ACC112 (cell line): ENCODE measurements around the gene KDM4E.

Source experiments
- H2AFZ ChIP-seq: fragments of 200-600 bp; sonication (generic); one replicate; pipeline ENCODE4 v1.6.0; 2017; ENCODE audit warnings: antibody characterized with exemption, low read length; ENCODE audit not compliant: unreplicated experiment
- H3K27ac ChIP-seq: fragments of 200-600 bp; sonication (generic); 2 replicates; pipeline ENCODE4 v1.5.1; 2014; ENCODE audit warnings: low read depth, mild to moderate bottlenecking, antibody characterized with exemption, low read length, moderate library complexity
- H3K27me3 ChIP-seq: fragments of 200-600 bp; sonication (generic); 2 replicates; pipeline ENCODE4 v1.6.1; 2014; ENCODE audit warnings: mild to moderate bottlenecking, antibody characterized with exemption, low read length, moderate library complexity, mixed read lengths; ENCODE audit not compliant: insufficient read depth
- H3K36me3 ChIP-seq: fragments of 200-600 bp; sonication (generic); 2 replicates; pipeline ENCODE4 v1.6.1; 2016; ENCODE audit warnings: mild to moderate bottlenecking, antibody characterized with exemption, low read length, moderate library complexity, mixed read lengths; ENCODE audit not compliant: insufficient read depth
- H3K4me1 ChIP-seq: fragments of 200-600 bp; sonication (generic); one replicate; pipeline ENCODE4 v1.6.1; 2016; ENCODE audit warnings: low read length, mixed read lengths; ENCODE audit not compliant: insufficient read depth, unreplicated experiment, control insufficient read depth
- H3K4me3 ChIP-seq: fragments of 200-600 bp; sonication (generic); 2 replicates; pipeline ENCODE4 v1.5.1; 2014; ENCODE audit warnings: mild to moderate bottlenecking, low read depth, low read length
- H3K79me2 ChIP-seq: fragments of 200-600 bp; sonication (generic); one replicate; pipeline ENCODE4 v1.6.0; 2016; ENCODE audit warnings: low read length; ENCODE audit not compliant: control insufficient read depth, unreplicated experiment, insufficient read depth

The KDM4E gene

DNA sequence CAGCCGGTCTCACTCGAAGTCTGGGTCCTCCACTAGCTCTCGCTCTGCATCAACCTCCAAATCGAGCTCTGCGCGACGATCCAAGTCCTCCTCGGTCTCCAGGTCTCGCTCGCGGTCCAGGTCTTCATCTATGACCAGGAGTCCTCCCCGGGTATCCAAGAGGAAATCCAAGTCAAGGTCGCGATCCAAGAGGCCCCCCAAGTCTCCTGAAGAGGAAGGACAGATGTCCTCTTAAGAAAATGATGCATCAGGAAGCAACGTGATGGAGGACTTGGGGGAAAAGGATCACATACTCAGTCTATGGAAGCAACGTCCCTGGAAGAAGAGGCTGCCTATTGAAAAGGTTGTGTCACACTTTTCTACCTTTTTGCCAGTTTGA is 42.8 kb downstream of the KDM4E start:
- H3K27ac ChIP-seq, result peak overlapping the region; percentile 61
- no peaks in the 10 kb centered on the region for H3K27me3 ChIP-seq
- peaks cover 24% of the 10 kb centered on the region for H3K79me2 ChIP-seq
- peaks cover 10% of the 10 kb centered on the region for H3K4me1 ChIP-seq
- peak overlapping the region; percentile 89 for H3K4me3 ChIP-seq
- no peaks in the 10 kb centered on the region for H3K36me3 ChIP-seq
- H2AFZ ChIP-seq, result peak overlapping the region; percentile 66

DNA sequence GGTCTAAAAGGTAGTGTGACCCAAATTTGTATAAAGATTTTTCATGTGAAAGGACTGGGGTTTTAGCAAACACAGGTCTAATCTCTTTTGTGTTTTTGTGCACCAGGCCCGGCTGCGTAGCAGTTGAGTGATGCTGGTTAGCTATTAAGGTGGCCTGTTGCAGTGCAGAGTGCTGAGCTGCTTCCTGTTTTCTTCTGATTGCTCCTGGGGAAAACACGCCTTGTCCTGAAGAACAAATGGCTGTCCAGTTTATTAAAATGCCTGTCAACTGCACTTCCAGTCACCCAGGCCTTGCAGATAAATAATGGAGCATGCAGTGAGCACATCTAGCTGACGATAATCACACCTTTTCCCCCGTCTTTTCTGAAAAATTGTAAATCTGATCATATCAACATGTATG is 43.5 kb downstream of the KDM4E start:
- Histone ChIP-seq H3K4me3 (peak overlapping the region; percentile 89), H3K27ac (peak overlapping the region; percentile 61), H3K4me1 (peaks cover 10% of the 10 kb centered on the region), H3K27me3 (no peaks in the 10 kb centered on the region), H2AFZ (no peak overlapping the region), H3K36me3 (no peaks in the 10 kb centered on the region), H3K79me2 (peaks cover 24% of the 10 kb centered on the region)

DNA sequence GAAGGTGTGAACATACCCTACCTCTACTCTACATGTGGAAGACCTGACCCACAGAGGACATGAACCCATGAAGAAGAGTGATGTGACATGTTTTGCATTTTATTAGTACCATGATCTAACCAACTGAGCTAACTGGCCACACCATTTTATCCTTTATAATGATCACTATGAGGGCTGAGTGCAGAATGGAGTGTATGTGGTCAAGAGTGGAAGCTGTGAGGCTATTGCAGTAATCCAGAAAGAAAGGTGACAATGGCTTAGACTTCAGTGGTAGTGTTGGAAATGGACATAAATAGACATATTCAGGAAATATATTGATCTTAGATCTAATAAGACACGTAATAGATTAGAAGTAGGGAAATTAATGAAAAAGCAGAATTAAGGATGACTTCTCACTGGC is 45.4 kb downstream of the KDM4E start:
- Histone ChIP-seq H3K4me1 (peaks cover 22% of the 10 kb centered on the region), H3K4me3 (no peak overlapping the region)

DNA sequence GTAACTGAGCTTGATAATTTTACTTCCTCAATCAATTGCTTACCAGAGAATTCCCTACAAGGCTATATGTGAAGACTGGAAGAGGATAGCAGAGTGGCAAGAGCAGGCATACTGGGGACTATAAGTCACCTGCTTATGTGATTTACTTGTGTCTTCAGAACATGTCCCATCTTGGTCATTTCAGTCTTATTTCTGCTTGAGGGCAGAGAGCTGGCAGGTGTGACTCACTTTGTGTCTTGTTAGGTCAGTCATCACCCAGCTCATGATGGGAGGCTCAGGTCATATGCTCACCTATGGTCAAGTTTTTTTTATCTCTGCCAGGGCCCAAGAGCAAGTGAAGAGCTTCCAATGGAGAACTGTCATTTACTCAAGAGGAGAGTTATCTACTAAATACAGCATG is 47.9 kb downstream of the KDM4E start:
- H3K4me1 ChIP-seq, result peaks cover 32% of the 10 kb centered on the region
- no peak overlapping the region for H3K27ac ChIP-seq
- no peak overlapping the region for H2AFZ ChIP-seq
- H3K36me3 ChIP-seq, result no peaks in the 10 kb centered on the region
- H3K4me3 ChIP-seq, result no peak overlapping the region
- peaks cover 21% of the 10 kb centered on the region for H3K79me2 ChIP-seq
- no peaks in the 10 kb centered on the region for H3K27me3 ChIP-seq

More for the DNA sequence above, 45.4 kb downstream of the KDM4E start:
- peaks cover 24% of the 10 kb centered on the region for H3K79me2 ChIP-seq
- H2AFZ ChIP-seq, result no peak overlapping the region
- no peak overlapping the region for H3K27ac ChIP-seq
- no peaks in the 10 kb centered on the region for H3K36me3 ChIP-seq
- no peaks in the 10 kb centered on the region for H3K27me3 ChIP-seq

DNA sequence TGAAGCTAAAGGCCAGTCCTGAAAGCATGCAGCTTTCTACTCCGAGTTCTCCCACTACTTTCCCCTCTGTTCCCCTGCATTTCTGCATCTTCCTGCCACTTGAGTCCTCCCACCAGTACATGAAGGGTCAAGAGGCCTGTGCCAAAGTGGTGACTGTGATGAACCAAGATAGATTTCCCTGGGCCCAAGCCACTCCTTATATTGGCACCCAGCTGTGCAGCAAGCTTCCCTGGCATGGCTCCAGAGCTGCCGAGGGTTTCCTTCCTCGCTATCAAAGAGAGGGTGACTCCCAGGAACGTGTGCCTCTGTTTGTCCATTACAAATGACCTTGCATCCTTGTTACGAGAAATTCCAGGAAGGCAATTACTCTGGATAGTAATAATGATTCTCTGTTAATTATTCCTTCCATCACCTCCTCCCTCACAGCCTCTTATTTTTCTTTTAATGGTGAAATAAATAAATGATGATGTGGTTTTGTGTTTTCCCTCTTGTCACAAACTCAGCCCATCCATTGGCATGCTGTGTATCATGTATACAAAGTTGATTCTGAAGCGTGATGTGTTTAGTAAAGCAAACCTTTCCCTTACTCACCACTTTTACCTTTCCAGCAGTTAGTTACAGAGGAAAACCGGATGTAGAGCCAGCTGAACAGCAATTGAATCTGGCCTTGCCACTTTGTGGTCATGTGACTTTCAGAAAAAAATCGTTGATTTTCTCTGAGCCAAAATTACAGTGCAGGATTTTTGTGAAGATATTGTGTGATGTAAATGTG is 49.9 kb downstream of the KDM4E start:
- peaks cover 40% of the 10 kb centered on the region for H3K4me1 ChIP-seq
- H3K79me2 ChIP-seq, result peaks cover 4% of the 10 kb centered on the region
- H3K27ac ChIP-seq, result peak overlapping the region; percentile 81
- H2AFZ ChIP-seq, result no peak overlapping the region
- H3K36me3 ChIP-seq, result no peaks in the 10 kb centered on the region
- no peaks in the 10 kb centered on the region for H3K27me3 ChIP-seq
- no peak overlapping the region for H3K4me3 ChIP-seq

DNA sequence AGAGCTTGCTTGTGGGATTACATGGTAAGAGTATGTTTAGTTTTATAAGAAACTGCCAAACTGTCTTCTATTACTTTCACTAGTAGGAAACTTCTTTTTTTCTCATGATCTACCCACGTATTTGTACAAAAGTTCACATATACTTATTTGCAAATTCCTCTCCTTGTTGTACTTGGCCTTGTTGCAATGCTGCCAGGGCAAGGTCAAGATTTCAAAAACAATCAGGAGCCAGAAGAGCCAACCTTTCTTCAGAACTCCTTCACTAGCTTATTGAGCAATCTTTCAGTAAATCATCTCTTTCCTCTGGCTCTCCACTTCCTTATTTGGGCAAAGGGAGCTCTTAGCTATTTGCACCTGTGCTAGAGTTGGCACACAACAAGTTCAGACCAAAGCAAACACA is 51.4 kb downstream of the KDM4E start:
- H3K27ac ChIP-seq, result peak overlapping the region; percentile 81
- no peaks in the 10 kb centered on the region for H3K27me3 ChIP-seq
- H3K79me2 ChIP-seq, result no peaks in the 10 kb centered on the region
- H2AFZ ChIP-seq, result no peak overlapping the region
- no peaks in the 10 kb centered on the region for H3K36me3 ChIP-seq
- peaks cover 52% of the 10 kb centered on the region for H3K4me1 ChIP-seq
- peak overlapping the region; percentile 17; the same call in 1 of the 2 replicates for H3K4me3 ChIP-seq

DNA sequence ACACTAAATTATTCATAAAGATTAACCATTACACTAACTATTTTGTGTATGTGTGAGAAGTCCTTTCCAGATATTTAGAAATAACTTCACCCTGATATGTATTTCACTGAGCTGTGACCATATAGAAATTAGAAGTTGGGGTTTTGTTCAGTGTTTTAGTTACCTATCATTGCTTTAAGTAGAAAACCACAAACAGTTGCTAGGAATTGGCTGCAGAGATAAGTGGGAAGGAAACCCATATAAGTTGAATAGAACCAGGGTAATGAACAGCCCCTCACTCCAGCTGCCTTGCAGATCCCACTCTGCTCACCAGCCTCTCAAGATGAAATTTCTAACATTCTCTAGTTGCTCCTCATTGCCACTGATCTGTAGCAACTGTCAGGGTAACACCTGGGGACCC is 51.9 kb downstream of the KDM4E start:
- Histone ChIP-seq H3K27ac (no peak overlapping the region), H3K27me3 (no peaks in the 10 kb centered on the region), H3K36me3 (no peaks in the 10 kb centered on the region), H3K4me1 (peaks cover 56% of the 10 kb centered on the region), H2AFZ (no peak overlapping the region), H3K4me3 (no peak overlapping the region), H3K79me2 (no peaks in the 10 kb centered on the region)
